Right cardiac atrium (tissue), 5 donors: Measurements from ENCODE around the gene DDRGK1. TPM values are rescaled to one million over a fixed set of nuclear protein-coding genes. Genes with fewer than 3 reads are reported as not detected.
"Not testable (repeated sequence)": the region's sequence is repeated elsewhere in the genome, so short reads cannot be mapped to it uniquely, and the experiment has no call there.

Experiments used
- ATAC-seq, 2 donors: fragments of 200-7000 bp; cut with Tn5 transposase; one replicate each; pipeline versions ENCODE4 v1.8.0 to v1.9.1; 2020; ENCODE audit warnings: moderate library complexity in 2 of 2, mild to moderate bottlenecking in 1 of 2
- DNase-seq, 3 donors: peaks; one replicate each; pipeline ENCODE4 v3.0.0-alpha.2; 2020
- H3K27ac ChIP-seq: one replicate; pipeline ENCODE4 v1.5.1; 2013; ENCODE audit warnings: mild to moderate bottlenecking, low read length, control low read depth, moderate library complexity
- H3K27me3 ChIP-seq: one replicate; pipeline ENCODE4 v1.6.1; 2013; ENCODE audit not compliant: control insufficient read depth, insufficient read depth
- H3K4me1 ChIP-seq: one replicate; pipeline ENCODE4 v1.6.1; 2013; ENCODE audit warnings: low read length; ENCODE audit not compliant: control insufficient read depth, insufficient read depth
- H3K4me3 ChIP-seq: one replicate; pipeline ENCODE4 v1.5.1; 2013; ENCODE audit warnings: low read length, control low read depth
- H3K9me3 ChIP-seq: one replicate; pipeline ENCODE4 v1.6.1; 2013; ENCODE audit warnings: low read length; ENCODE audit not compliant: control insufficient read depth
- WGBS: extraction: QIAGEN DNeasy Blood & Tissue Kit; methylation state at CpG from one replicate; pipeline ENCODE4 v1.1.7; 2013; 5-methylcytosine and 5-hydroxymethylcytosine counted together
- intact Hi-C, 4 donors: fragments of 100-400 bp; cut with DNase I; formaldehyde crosslinking; loops; one replicate each; pipeline versions ENCODE4 v1.11.0 to v1.14.0; 2022 to 2023
- polyA plus RNA-seq: library from polyadenylated mRNA; stranded (reverse); fragments of 200-250 nt; gene quantifications from one replicate; pipeline ENCODE4 v1.2.3, GENCODE V29; 2013
- total RNA-seq, 4 donors: library from RNA; stranded (reverse); fragmentation: NEBNext Ultra II Directional; extraction: Animal tissue kit (Norgen Biotek cat#: 25700); gene quantifications; one replicate each; pipeline ENCODE4 v1.2.1, GENCODE V29; 2021
- donor health status: healthy with polysubstance abuse.
- donor health status: DM: no; HTN: yes; CAD: no.
- donor health status: DM: no; HTN: no; CAD: no.
- donor health status: DM: no; HTN: yes; CAD: no; lungs with severe emphysema.
- donor health status: DM: yes; HTN: yes; CAD: no.

The DDRGK1 gene
- total and polyA plus RNA-seq, 5 donors, result 37.4 to 40.6 (median 38.5) TPM

GRCh38 chr20:3224681-3225421, 20.4 kb upstream of the DDRGK1 start:
- WGBS, result 90% methylated on average over 8 of the region's 8 CpGs
- no peaks in the 10 kb centered on the region for H3K4me1 ChIP-seq
- intact Hi-C loops, result no loop called here
- H3K4me3 ChIP-seq, result no peak overlapping the region
- no peak for ATAC-seq
- no peaks in the 10 kb centered on the region for H3K9me3 ChIP-seq
- no peak overlapping the region for H3K27ac ChIP-seq
- no peaks in the 10 kb centered on the region for H3K27me3 ChIP-seq
- DNase-seq, result no peak

- ATAC-seq (no peak), DNase-seq (no peak)
- intact Hi-C loops, result no loop called here
- H3K4me1 ChIP-seq, result no peaks in the 10 kb centered on the region
- H3K9me3 ChIP-seq, result no peaks in the 10 kb centered on the region
- H3K27me3 ChIP-seq, result no peaks in the 10 kb centered on the region
- H3K27ac ChIP-seq, result no peak overlapping the region
- no peak overlapping the region for H3K4me3 ChIP-seq
- 82% methylated on average over 20 of the region's 20 CpGs for WGBS
These were observed 19.7 kb upstream of the DDRGK1 start for GRCh38 chr20:3223994-3224680.

GRCh38 chr20:3223651-3223993, 19.1 kb upstream of the DDRGK1 start:
- ATAC-seq, result no peak
- 86% methylated on average over 6 of the region's 6 CpGs for WGBS
- intact Hi-C loops, result no loop called here

GRCh38 chr20:3222635-3223600, 18.4 kb upstream of the DDRGK1 start:
- DNase-seq, result no peak
- no peaks in the 10 kb centered on the region for H3K27me3 ChIP-seq
- no peaks in the 10 kb centered on the region for H3K9me3 ChIP-seq
- WGBS, result 69% methylated on average over 25 of the region's 25 CpGs
- H3K4me3 ChIP-seq, result no peak overlapping the region
- intact Hi-C loops, result no loop called here
- no peak overlapping the region for H3K27ac ChIP-seq
- no peaks in the 10 kb centered on the region for H3K4me1 ChIP-seq
- ATAC-seq, result peak; percentile 26 to 58

More at GRCh38 chr20:3223651-3223993, 19.1 kb upstream of the DDRGK1 start:
- no peaks in the 10 kb centered on the region for H3K9me3 ChIP-seq
- no peaks in the 10 kb centered on the region for H3K4me1 ChIP-seq
- DNase-seq, result no peak
- H3K27me3 ChIP-seq, result no peaks in the 10 kb centered on the region
- no peak overlapping the region for H3K4me3 ChIP-seq
- no peak overlapping the region for H3K27ac ChIP-seq

GRCh38 chr20:3221398-3222226, 17.1 kb upstream of the DDRGK1 start:
- DNase-seq (no peak), ATAC-seq (no peak)
- H3K27ac ChIP-seq, result no peak overlapping the region
- no peak overlapping the region for H3K4me3 ChIP-seq
- H3K27me3 ChIP-seq, result no peaks in the 10 kb centered on the region
- H3K9me3 ChIP-seq, result no peaks in the 10 kb centered on the region
- intact Hi-C loops, result no loop called here
- H3K4me1 ChIP-seq, result no peaks in the 10 kb centered on the region
- WGBS, result 84% methylated on average over 18 of the region's 18 CpGs

GRCh38 chr20:3218307-3218988, 14.0 kb upstream of the DDRGK1 start:
- 21% methylated on average over 30 of the region's 30 CpGs for WGBS
- Histone ChIP-seq H3K27ac (no peak overlapping the region), H3K27me3 (no peaks in the 10 kb centered on the region), H3K4me3 (no peak overlapping the region), H3K9me3 (no peaks in the 10 kb centered on the region), H3K4me1 (no peaks in the 10 kb centered on the region)
- intact Hi-C loops, result no loop called here
- DNase-seq, result peak; percentile 65 to 83 (median 81)
- peak; percentile 76 to 80 for ATAC-seq

- H3K9me3 ChIP-seq, H3K27ac ChIP-seq, H3K4me3 ChIP-seq, ATAC-seq, H3K4me1 ChIP-seq, intact Hi-C loops, H3K27me3 ChIP-seq: not testable (repeated sequence)
- peak in 1 of 3 donors; percentile 17 for DNase-seq
- 89% methylated on average over 7 of the region's 7 CpGs for WGBS
These were observed 11.0 kb upstream of the DDRGK1 start for GRCh38 chr20:3215359-3215917.

- ATAC-seq (no peak), DNase-seq (no peak)
- WGBS, result 91% methylated on average over 7 of the region's 7 CpGs
- Histone ChIP-seq H3K27me3 (no peaks in the 10 kb centered on the region), H3K27ac (no peak overlapping the region), H3K4me3 (no peak overlapping the region), H3K4me1 (peaks cover 9% of the 10 kb centered on the region), H3K9me3 (no peaks in the 10 kb centered on the region)
- intact Hi-C loops, result no loop called here
These were observed 8.7 kb upstream of the DDRGK1 start for GRCh38 chr20:3213226-3213625.

GRCh38 chr20:3210346-3210745, 5.9 kb upstream of the DDRGK1 start:
- Histone ChIP-seq H3K27ac (no peak overlapping the region), H3K27me3 (no peaks in the 10 kb centered on the region), H3K4me1 (peaks cover 9% of the 10 kb centered on the region), H3K9me3 (no peaks in the 10 kb centered on the region), H3K4me3 (peak overlapping the region; percentile 95)
- intact Hi-C loops, result no loop called here
- no peak for ATAC-seq
- 72% methylated on average over 2 of the region's 2 CpGs for WGBS
- DNase-seq, result no peak

GRCh38 chr20:3209946-3210317, 5.5 kb upstream of the DDRGK1 start:
- 3% methylated on average over 10 of the region's 10 CpGs for WGBS
- Histone ChIP-seq H3K27me3 (no peaks in the 10 kb centered on the region), H3K4me1 (peaks cover 9% of the 10 kb centered on the region), H3K27ac (no peak overlapping the region), H3K9me3 (no peaks in the 10 kb centered on the region), H3K4me3 (peak overlapping the region; percentile 95)
- DNase-seq (no peak), ATAC-seq (peak; percentile 27 to 49)
- intact Hi-C loops, result no loop called here
